SK-N-SH (cell line): ENCODE results near the gene AP1S1. TPM values are rescaled to one million over a fixed set of nuclear protein-coding genes. Genes with fewer than 3 reads are reported as not detected.

Experiments
- CTCF ChIA-PET: fragments of 300-600, 350-600 bp; formaldehyde crosslinking; extraction: SDS; loops from one replicate; lab custom pipeline; 2021; lab: Yijun Ruan, JAX
- POLR2A ChIA-PET: fragments of 350-600 bp; sonication (Branson Sonifier 250); formaldehyde crosslinking; extraction: SDS; loops from one replicate; lab custom pipeline; 2020; ENCODE audit warnings: antibody characterized with exemption, inconsistent platforms; lab: Yijun Ruan, JAX
- DNase-seq: peaks from one replicate; pipeline ENCODE4 v3.0.0; 2012
- H2AFZ ChIP-seq: fragments of 200-600 bp; sonication (generic); 2 replicates; pipeline ENCODE4 v1.8.1; 2016; ENCODE audit warnings: antibody characterized with exemption, mild to moderate bottlenecking, low read depth
- H3F3A ChIP-seq: fragments of 200-600 bp; sonication (generic); replicated peaks from 2 replicates; pipeline ENCODE3; 2016; ENCODE audit warnings: antibody characterized with exemption, mild to moderate bottlenecking; ENCODE audit not compliant: insufficient read depth
- H3K27ac ChIP-seq, 2 experiments: fragments of 200-500 bp in 1 of 2; fragments of 200-600 bp in 1 of 2; sonication (Bioruptor generic) in 1 of 2; sonication (generic), shearing (Covaris generic) in 1 of 2; 2 replicates each; pipeline versions ENCODE4 v1.5.1 to v1.6.1; 2014 to 2016; ENCODE audit warnings: low read depth in 2 of 2, inconsistent platforms in 1 of 2, low read length in 1 of 2, mild to moderate bottlenecking in 1 of 2, mixed read lengths in 1 of 2
- H3K27me3 ChIP-seq: fragments of 200-600 bp; sonication (generic), shearing (Covaris generic); 2 replicates; pipeline ENCODE4 v1.6.1; 2016; ENCODE audit warnings: mixed run types; ENCODE audit not compliant: insufficient read depth
- H3K36me3 ChIP-seq, 2 experiments: fragments of 200-500 bp in 1 of 2; fragments of 200-600 bp in 1 of 2; sonication (Bioruptor generic) in 1 of 2; sonication (generic) in 1 of 2; replicated peaks in 1 of 2; 2 replicates each; pipeline versions ENCODE3 to v1.5.1; 2014 to 2016; ENCODE audit warnings: low read length in 1 of 2, mild to moderate bottlenecking in 1 of 2; ENCODE audit not compliant: insufficient read depth in 2 of 2, control insufficient read depth in 1 of 2
- H3K4me1 ChIP-seq, 2 experiments: fragments of 200-500 bp in 1 of 2; fragments of 200-600 bp in 1 of 2; sonication (Bioruptor generic) in 1 of 2; sonication (generic), shearing (Covaris generic) in 1 of 2; 2 replicates each; pipeline versions ENCODE4 v1.5.1 to v1.6.1; 2014 to 2016; ENCODE audit warnings: low read depth in 1 of 2, low read length in 1 of 2, mixed run types in 1 of 2; ENCODE audit not compliant: insufficient read depth in 2 of 2, control insufficient read depth in 1 of 2
- H3K4me2 ChIP-seq: fragments of 200-600 bp; sonication (generic), shearing (Covaris generic); 2 replicates; pipeline ENCODE4 v1.6.1; 2017; ENCODE audit warnings: mixed run types
- H3K4me3 ChIP-seq, 2 experiments: fragments of 200-500 bp in 1 of 2; fragments of 200-600 bp in 1 of 2; sonication (Bioruptor generic) in 1 of 2; sonication (generic), shearing (Covaris generic) in 1 of 2; 2 replicates each; pipeline versions ENCODE4 v1.5.1 to v1.8.1; 2014 to 2016; ENCODE audit warnings: low read depth in 2 of 2, inconsistent platforms in 1 of 2, low read length in 1 of 2, mild to moderate bottlenecking in 1 of 2, mixed read lengths in 1 of 2, moderate library complexity in 1 of 2
- H3K79me2 ChIP-seq: fragments of 200-600 bp; sonication (generic); 2 replicates; pipeline ENCODE4 v1.8.1; 2017; ENCODE audit warnings: mild to moderate bottlenecking; ENCODE audit not compliant: insufficient read depth
- H3K9ac ChIP-seq: fragments of 200-600 bp; sonication (generic); 2 replicates; pipeline ENCODE4 v1.6.1; 2017; ENCODE audit warnings: mixed run types
- H3K9me2 ChIP-seq: fragments of 200-600 bp; sonication (generic); 2 replicates; pipeline ENCODE4 v1.6.1; 2017; ENCODE audit warnings: mixed run types
- H3K9me3 ChIP-seq: fragments of 200-600 bp; sonication (generic); 2 replicates; pipeline ENCODE4 v1.6.1; 2017; ENCODE audit warnings: mixed run types, mild to moderate bottlenecking, moderate library complexity
- H4K20me1 ChIP-seq: fragments of 200-600 bp; sonication (generic); 2 replicates; pipeline ENCODE4 v1.6.1; 2017; ENCODE audit warnings: mild to moderate bottlenecking, mixed run types; ENCODE audit not compliant: insufficient read depth
- CHD2 ChIP-seq: fragments of 150-350 bp; IDR thresholded peaks from 2 replicates; pipeline ENCODE4 v1.6.1; 2018; ENCODE audit warnings: low read length; ENCODE audit not compliant: partially characterized antibody
- ELF1 ChIP-seq: IDR thresholded peaks from 2 replicates; pipeline ENCODE4 v1.4.0; 2012
- EP300 ChIP-seq, 2 experiments: IDR thresholded peaks; 2 replicates each; pipeline versions ENCODE4 v1.4.0 to v1.6.1; 2012; ENCODE audit warnings: borderline replicate concordance in 1 of 2, low read depth in 1 of 2, low read length in 1 of 2
- FOSL2 ChIP-seq: IDR thresholded peaks from 2 replicates; pipeline ENCODE4 v1.4.0; 2012; ENCODE audit warnings: low read depth, mild to moderate bottlenecking, moderate library complexity, borderline replicate concordance
- GABPA ChIP-seq: IDR thresholded peaks from 2 replicates; pipeline ENCODE4 v1.4.0; 2012; ENCODE audit warnings: low read depth, mild to moderate bottlenecking
- GATA2 ChIP-seq: sonication (generic); formaldehyde crosslinking; IDR thresholded peaks from 2 replicates; pipeline ENCODE4 v1.5.0; 2020; ENCODE audit warnings: mild to moderate bottlenecking, missing genetic modification reagents
- NFIC ChIP-seq: IDR thresholded peaks from 2 replicates; pipeline ENCODE4 v1.4.0; 2012; ENCODE audit warnings: borderline replicate concordance
- POLR2AphosphoS5 ChIP-seq: IDR thresholded peaks from 2 replicates; pipeline ENCODE4 v1.6.1; 2012; ENCODE audit warnings: low read depth, low read length
- RAD21 ChIP-seq: IDR thresholded peaks from 2 replicates; pipeline ENCODE4 v1.6.1; 2012; ENCODE audit warnings: mild to moderate bottlenecking, low read length
- RCOR1 ChIP-seq: fragments of 150-350 bp; IDR thresholded peaks from 2 replicates; pipeline ENCODE4 v1.6.1; 2017; ENCODE audit warnings: antibody characterized with exemption, low read length
- RXRA ChIP-seq: IDR thresholded peaks from 2 replicates; pipeline ENCODE4 v1.4.0; 2012; ENCODE audit warnings: low read depth, mild to moderate bottlenecking, borderline replicate concordance
- TAF1 ChIP-seq: IDR thresholded peaks from 2 replicates; pipeline ENCODE4 v1.6.1; 2012; ENCODE audit warnings: low read depth, mild to moderate bottlenecking, low read length, moderate library complexity, borderline replicate concordance
- TCF12 ChIP-seq: IDR thresholded peaks from 2 replicates; pipeline ENCODE4 v1.4.0; 2012
- TEAD4 ChIP-seq: IDR thresholded peaks from 2 replicates; pipeline ENCODE4 v1.4.0; 2012; ENCODE audit warnings: mild to moderate bottlenecking, borderline replicate concordance; ENCODE audit not compliant: insufficient read depth
- WGBS: methylation state at CpG from one replicate; pipeline ENCODE4 v1.1.6; 2017; ENCODE audit warnings: low lambda C conversion rate; 5-methylcytosine and 5-hydroxymethylcytosine counted together
- polyA plus RNA-seq, 3 experiments: library from polyadenylated mRNA; depleted of rRNA; stranded (reverse); fragments of >200 nt; gene quantifications; 2 replicates each; pipeline ENCODE4 v1.2.3, GENCODE V29; 2012
- TF ChIP-seq, protein P1 (sequence below): IDR thresholded peaks from 2 replicates; pipeline ENCODE4 v1.4.0; 2012; ENCODE audit warnings: low read depth, borderline replicate concordance
- TF ChIP-seq, protein P2 (sequence below): fragments of 200-600 bp; sonication (generic); IDR thresholded peaks from 2 replicates; pipeline ENCODE4 v1.6.1; 2017; ENCODE audit warnings: antibody characterized with exemption, mild to moderate bottlenecking, moderate library complexity
- TF ChIP-seq, protein P3 (sequence below): fragments of 150-350 bp; IDR thresholded peaks from 2 replicates; pipeline ENCODE4 v1.6.1; 2017; ENCODE audit warnings: antibody characterized with exemption, low read length, low read depth, borderline replicate concordance
- TF ChIP-seq, protein P4 (sequence below): IDR thresholded peaks from 2 replicates; pipeline ENCODE4; 2012

Gene AP1S1
- polyA plus RNA-seq, 1 of the 3 experiments (the other 2 are of a cell fraction) = 616 TPM

DNA sequence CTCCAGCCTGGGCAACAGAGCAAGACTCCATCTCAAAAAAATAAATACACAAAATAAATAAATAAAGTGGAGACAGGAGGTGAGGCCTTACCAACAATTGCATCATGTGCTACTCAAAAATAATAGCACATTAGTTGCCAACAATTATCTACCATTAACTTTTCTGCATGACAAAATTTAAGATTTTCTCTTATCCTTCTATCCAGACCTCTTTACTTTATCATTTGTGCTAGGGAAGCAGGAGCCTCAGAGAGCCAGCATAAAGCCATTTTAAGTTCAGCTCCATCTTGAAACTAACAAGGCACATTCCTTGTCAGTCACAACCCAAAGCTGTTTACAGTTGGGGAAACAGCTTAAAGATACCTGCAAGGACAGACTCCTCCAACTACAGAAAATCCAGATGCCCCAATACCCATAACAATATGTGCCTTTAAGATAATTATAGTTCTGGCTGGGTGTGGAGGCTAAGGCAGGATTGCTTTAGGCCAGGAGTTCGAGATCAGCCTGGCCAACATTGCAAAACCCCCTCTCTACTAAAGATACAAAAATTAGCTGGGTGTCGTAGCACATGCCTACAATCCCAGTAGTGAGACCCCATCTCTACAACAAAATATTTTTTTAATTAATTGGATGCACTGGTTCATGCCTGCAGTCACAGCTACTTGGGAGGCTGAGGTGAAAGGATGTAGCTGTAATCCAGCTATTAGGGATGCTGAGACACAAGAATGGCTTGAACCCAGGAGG is 2.2 kb upstream of the AP1S1 start:
- peaks cover 5% of the 10 kb centered on the region for H3F3A ChIP-seq
- POLR2A ChIA-PET = interaction anchor here (2.7 kb wide), 1 partner anchor 13 kb away, joined by 17 read pairs; the partner anchor contains the start of gene VGF
- WGBS = 72% methylated on average over 2 of the region's 2 CpGs
- H3K4me2 ChIP-seq = no peak overlapping the region
- no peak overlapping the region for H3K4me3 ChIP-seq
- no peak overlapping the region for H3K27ac ChIP-seq
- H3K79me2 ChIP-seq = peaks cover 27% of the 10 kb centered on the region
- H2AFZ ChIP-seq = no peak overlapping the region
- H3K27me3 ChIP-seq = no peaks in the 10 kb centered on the region
- peaks cover 6% of the 10 kb centered on the region in 2 experiments for H3K36me3 ChIP-seq
- no peak overlapping the region for H3K9ac ChIP-seq
- H4K20me1 ChIP-seq = no peaks in the 10 kb centered on the region
- CTCF ChIA-PET = interaction anchor here (0.9 to 7.9 kb wide), 6 partner anchors 8 to 130 kb away, joined by 3 to 116 read pairs (median 4); partner anchors contain the start of gene VGF
- H3K9me3 ChIP-seq = no peaks in the 10 kb centered on the region
- H3K4me1 ChIP-seq = peaks cover 7 to 15% of the 10 kb centered on the region in 2 experiments; a peak in 1 of 4 replicates
- no peak for DNase-seq
- no peaks in the 10 kb centered on the region for H3K9me2 ChIP-seq
- TF ChIP-seq TEAD4 (no peak), CHD2 (no peak), EP300 (IDR thresholded peaks at IDR 0.05; ENCODE audit: borderline replicate concordance in 1 of 2, low read depth in 1 of 2, low read length in 1 of 2) (no peak), NFIC (no peak), ELF1 (no peak), GABPA (no peak), RCOR1 (no peak), RAD21 (no peak), TCF12 (no peak), FOSL2 (no peak), GATA2 (CRISPR knock-in tag) (no peak), TAF1 (no peak), POLR2AphosphoS5 (no peak), RXRA (no peak)
- TF ChIP-seq, protein P1, sequence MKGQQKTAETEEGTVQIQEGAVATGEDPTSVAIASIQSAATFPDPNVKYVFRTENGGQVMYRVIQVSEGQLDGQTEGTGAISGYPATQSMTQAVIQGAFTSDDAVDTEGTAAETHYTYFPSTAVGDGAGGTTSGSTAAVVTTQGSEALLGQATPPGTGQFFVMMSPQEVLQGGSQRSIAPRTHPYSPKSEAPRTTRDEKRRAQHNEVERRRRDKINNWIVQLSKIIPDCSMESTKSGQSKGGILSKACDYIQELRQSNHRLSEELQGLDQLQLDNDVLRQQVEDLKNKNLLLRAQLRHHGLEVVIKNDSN = no peak
- TF ChIP-seq, protein P2, sequence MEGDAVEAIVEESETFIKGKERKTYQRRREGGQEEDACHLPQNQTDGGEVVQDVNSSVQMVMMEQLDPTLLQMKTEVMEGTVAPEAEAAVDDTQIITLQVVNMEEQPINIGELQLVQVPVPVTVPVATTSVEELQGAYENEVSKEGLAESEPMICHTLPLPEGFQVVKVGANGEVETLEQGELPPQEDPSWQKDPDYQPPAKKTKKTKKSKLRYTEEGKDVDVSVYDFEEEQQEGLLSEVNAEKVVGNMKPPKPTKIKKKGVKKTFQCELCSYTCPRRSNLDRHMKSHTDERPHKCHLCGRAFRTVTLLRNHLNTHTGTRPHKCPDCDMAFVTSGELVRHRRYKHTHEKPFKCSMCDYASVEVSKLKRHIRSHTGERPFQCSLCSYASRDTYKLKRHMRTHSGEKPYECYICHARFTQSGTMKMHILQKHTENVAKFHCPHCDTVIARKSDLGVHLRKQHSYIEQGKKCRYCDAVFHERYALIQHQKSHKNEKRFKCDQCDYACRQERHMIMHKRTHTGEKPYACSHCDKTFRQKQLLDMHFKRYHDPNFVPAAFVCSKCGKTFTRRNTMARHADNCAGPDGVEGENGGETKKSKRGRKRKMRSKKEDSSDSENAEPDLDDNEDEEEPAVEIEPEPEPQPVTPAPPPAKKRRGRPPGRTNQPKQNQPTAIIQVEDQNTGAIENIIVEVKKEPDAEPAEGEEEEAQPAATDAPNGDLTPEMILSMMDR = no peak
- TF ChIP-seq, protein P3, sequence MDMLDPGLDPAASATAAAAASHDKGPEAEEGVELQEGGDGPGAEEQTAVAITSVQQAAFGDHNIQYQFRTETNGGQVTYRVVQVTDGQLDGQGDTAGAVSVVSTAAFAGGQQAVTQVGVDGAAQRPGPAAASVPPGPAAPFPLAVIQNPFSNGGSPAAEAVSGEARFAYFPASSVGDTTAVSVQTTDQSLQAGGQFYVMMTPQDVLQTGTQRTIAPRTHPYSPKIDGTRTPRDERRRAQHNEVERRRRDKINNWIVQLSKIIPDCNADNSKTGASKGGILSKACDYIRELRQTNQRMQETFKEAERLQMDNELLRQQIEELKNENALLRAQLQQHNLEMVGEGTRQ = no peak
- TF ChIP-seq, protein P4, sequence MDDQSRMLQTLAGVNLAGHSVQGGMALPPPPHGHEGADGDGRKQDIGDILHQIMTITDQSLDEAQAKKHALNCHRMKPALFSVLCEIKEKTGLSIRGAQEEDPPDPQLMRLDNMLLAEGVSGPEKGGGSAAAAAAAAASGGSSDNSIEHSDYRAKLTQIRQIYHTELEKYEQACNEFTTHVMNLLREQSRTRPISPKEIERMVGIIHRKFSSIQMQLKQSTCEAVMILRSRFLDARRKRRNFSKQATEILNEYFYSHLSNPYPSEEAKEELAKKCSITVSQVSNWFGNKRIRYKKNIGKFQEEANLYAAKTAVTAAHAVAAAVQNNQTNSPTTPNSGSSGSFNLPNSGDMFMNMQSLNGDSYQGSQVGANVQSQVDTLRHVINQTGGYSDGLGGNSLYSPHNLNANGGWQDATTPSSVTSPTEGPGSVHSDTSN = no peak
